ENCODE results near the gene NUP210L.
A peak's percentile ranks its signal among the peaks of the same experiment; 100 is the strongest.
"Not testable (repeated sequence)": the region's sequence is repeated elsewhere in the genome, so short reads cannot be mapped to it uniquely, and the experiment has no call there.

The NUP210L gene

DNA sequence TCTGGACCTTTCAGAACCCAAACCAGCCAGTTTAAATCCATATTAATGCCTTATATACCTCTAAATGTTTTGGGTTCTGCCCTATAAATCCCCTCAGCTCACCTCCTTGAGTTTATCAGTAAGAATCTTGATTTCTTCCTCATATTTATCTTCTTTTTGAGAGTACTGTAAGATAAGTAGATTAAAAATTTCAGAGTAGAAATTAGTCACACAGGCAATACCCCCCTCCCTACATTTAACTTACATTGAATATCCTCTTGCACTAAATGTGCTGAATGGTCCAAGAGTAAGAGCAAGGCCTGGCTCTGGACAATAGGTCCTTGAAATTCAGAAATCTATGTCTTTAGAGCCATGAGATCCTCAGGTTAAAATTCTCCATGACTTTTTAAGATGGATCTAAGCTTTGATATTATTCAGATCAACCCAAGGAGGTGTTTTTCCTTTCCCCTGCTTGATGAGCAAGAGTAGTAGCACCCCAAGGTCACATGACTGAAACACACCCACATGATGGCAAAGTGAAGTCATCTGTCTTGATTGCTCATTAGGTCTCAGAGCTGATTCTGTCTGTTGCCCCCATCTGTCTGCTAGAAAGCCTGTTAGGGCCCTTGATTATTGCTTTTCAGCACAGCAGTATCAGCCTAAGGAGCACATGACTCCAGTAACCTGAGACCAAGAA lies 15.8 kb upstream of the NUP210L start:
- DNase-seq (ENCODE audit: low spot score): no peak

DNA sequence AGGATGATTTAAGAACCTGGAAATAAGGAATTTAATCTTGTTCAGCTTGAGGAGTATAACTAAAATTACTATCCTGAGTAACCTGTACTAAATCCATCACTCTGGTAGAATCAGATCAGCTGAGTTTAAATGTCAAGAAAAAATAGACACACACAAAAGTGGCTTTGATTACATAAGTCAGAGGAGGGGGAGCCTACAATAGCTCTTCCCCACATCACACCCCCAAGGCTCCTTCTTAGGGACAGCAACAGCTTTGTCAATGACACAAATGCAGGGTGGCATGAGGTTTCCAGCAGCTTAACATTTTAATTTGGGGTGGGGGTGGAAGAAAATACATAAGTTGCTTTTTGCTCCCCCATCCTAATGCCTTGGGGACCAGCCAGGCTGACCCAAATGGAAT lies 12.6 kb upstream of the NUP210L start:
- no peak for DNase-seq (ENCODE audit: low spot score)

DNA sequence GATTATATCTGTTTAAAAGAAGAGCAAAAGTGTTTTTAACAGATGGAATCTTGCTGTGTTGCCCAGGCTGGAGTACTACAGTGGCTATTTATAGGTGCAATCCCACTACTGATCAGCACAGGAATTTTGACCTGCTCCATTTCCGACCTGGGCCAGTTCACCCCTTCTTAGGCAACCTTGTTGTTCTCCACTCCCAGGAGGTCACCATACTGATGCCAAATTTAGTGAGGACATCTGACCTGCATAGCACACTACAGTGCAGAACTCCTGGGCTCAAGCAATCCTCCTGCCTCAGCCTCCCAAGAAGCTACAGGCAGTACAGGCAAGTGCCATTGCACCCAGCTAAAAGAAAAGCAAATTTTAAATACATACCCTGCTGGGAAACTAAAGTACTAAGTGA lies 11.3 kb upstream of the NUP210L start:
- no peak for DNase-seq (ENCODE audit: low spot score)

DNA sequence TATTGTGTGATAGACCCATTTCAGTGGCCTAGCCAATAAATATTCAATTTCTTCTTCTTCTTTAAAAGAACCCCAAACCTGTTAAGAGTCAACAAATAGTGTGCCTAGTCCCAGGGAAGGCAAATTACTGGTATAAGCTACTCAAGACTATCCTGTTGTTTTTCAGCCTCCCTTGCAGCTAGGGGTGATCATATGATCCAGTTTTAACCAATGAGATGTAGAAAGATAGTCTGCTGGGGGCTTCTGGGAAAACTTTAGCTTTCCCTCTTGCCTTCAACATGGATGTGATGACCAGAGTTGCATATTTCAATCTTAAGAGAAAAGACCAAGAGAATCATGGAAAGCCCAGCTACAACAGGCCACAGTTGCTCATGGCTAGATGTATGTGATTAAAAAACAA lies 4.7 kb upstream of the NUP210L start:
- DNase-seq (ENCODE audit: low spot score): no peak

DNA sequence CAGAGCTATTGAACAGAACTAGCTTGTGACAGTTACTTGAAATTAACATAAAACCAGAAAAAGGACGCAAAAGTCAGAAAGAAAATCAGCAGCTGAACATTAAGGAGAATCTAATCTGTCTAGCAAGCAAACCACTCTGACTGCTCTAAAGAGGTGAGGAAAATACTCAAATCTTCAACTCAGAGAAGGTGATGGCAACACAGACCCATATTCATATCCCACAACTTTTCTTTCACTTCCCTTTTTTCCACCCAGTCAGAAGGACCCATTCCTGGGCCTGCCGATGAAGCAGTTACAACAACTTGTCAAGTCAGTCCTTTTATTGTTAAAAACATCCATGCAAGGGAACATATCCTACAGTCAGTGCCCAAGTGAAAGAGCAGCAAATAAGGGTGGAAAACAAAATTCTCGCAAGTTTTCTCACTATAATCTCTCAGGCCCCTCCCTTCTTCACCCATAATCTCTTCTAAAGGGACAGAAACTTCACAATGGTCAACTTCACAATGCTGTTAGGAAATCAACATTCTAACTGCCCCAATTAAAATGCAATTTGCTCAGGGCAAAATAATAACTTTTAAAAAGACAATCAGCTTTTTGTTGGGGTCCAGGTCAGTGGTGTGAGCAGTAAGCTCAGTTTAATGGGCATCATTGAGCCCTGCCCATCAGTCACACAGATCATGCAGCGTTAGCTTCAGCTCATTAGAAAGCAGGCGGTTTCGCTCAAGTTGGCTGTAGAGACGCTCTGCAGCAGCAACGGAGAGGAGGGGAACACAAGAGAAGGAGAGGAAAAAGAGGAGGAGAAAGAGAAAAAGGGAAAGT lies 3.6 kb upstream of the NUP210L start:
- DNase-seq (ENCODE audit: low spot score): no peak

DNA sequence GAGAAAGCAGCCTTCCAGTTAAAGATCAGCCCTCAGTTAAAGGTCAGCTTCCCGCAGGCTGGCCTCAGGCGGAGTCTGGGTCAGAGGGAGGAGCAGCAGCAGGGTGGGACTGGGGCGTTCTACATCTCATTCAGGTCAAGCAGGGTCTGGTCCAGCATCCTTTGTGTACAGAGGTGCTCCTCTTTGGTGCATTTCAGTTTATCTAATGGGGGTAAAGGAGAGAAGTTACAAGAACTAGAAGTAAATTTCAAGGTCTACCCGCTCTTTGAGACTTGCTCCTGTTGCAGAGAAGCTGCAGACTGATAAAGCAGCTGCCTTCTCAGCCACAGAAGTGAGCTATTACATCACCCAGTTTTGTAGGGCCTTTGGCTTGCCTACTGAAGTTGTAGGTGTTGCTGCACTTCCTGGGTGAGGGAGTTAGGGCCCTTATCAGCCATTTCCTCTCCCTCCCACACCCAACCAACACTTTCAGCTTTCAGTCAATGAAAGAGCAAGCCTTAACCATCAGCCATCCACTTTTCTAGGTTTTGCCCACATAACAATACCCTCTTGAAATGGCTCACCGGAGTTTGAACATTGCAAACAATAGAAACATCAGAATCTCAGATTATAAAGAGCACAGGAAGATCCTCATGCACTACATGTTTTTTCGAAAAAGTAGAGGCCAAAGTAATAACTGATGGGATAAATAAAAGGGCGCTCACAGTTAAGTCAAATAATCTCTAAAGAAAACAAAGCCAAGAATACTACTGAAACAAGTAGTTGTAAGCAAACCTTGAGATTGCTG lies 2.8 kb upstream of the NUP210L start:
- DNase-seq (ENCODE audit: low spot score): no peak

DNA sequence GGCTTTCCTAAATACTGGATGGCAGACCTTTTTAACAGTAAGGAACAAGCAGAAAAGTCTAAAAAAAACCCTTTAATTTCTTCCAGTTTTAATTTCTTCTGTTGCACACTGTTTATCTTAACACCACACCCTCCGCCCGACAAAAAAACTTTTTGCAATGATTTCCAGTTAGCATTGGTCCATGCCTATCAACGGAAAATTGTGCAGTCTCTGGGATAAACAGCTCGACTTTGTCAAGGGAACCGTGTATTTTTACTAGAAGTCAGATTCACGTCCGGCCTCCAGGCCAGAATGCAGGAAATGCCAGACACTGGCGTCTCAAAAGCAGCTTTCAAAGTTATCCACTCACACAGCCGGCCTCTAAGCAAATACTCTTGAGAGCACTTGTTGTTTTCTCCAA lies 378 bp upstream of the NUP210L start:
- peak; percentile 49 for DNase-seq (ENCODE audit: low spot score)

DNA sequence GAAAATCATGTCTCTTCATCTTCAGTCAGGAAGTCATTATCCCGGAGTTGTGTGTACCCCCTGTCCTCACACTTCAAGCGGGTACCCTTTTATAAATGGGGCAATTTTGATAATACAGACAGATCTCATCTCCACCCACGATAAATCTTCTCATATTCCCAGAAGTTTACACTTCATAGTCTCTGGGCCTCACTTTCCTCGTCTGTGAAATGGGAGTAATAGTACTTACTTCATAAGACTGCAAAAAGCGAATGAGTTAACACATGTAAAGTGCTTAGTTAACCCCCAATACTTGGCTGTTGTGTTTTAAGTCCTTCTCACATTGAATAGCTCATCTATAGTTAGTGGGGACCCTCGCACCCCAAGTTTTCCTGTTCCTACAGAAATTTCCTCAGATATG lies 820 bp downstream of the NUP210L start:
- DNase-seq (ENCODE audit: low spot score): no peak

DNA sequence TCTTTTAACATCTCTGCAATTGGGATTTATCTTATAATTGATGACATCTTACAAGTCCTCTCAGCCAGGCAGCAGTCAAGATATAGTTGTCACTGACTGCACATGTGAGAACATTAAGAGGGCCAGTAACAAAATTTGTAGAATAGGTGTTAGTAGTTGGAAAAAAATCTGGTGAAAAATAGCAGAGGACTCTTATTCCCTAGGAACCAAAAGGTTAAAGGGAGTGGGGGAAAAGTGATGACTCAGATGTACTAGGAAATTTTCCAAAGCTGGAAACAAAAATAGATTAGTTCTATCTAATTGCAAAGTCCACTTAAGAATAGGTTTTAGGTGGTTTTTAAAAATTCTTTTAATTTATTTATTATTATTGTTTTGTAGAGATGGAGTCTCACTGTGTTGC lies 3.6 kb downstream of the NUP210L start:
- DNase-seq (ENCODE audit: low spot score): no peak

DNA sequence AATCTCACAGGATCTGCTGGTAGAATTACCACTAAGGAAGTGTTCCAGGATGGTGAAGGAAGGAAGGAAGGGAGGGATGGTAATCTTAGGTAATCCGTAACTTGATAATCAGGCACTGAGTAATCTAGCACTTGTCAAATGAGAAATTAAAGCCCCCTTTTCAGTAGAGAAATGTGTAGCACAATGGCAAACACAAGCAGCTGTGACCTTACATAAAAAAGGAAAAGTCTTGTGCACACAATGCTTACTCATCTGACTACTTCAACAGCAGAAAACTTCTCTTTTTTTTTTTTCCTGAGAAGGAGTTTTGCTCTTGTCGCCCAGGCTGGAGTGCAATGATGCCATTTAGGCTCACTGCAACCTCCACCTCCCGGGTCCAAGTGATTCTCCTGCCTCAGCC lies 6.1 kb downstream of the NUP210L start:
- DNase-seq (ENCODE audit: low spot score): no peak

DNA sequence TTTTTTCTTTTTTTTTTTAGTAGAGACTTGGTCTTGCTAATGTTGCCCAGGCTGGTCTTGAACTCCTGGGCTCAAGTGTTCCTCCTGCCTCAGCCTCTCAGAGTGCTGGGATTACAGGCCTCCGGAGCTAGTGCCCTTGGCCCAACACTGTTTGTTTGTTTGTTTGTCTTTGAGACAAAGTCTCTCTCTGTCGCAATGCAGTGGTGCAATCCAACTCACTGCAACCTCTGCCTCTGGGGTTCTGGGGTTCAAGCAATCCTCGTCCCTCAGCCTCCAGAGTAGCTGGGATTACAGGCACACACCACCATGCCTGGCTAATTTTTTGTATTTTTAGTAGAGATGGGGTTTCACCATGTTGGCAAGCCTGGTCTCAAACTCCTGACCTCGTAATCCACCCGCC lies 7.4 kb downstream of the NUP210L start:
- not testable (repeated sequence) for DNase-seq (ENCODE audit: low spot score)

DNA sequence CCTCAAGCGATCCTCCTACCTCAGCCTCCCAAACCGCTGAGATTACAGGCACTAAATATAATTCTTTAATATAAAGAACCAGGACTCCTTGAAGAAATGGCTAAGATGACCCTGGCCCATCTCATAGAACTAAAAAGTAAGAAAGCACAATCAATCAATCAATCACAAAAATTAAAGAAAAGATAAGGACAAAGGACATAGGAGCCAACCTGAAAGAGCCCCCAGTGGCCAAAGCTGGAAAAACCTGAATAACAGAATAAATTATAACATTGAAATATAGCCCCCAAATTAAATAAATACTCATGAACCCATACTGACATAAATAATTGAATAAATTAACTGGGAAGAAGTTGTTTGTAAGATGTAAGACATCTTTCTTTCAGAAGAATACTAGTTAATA lies 8.9 kb downstream of the NUP210L start:
- no peak for DNase-seq (ENCODE audit: low spot score)

DNA sequence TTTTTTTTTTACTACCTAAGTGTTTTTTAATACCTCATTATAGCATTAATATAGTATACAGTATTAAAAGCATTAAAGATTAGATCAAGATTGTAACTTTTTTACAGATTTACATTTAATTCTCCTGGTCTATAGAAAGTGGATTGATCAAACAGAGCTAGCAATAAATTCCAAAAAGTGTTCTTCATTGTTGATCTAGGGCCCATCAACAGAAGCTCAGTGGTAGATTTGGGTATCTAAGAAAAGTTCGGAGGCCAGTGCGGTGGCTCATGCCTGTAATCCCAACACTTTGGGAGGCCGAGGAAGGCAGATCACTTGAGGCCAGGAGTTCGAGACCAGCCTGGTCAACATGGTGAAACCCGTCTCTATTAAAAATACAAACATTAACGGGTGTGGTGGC lies 12.5 kb downstream of the NUP210L start:
- DNase-seq (ENCODE audit: low spot score): no peak

DNA sequence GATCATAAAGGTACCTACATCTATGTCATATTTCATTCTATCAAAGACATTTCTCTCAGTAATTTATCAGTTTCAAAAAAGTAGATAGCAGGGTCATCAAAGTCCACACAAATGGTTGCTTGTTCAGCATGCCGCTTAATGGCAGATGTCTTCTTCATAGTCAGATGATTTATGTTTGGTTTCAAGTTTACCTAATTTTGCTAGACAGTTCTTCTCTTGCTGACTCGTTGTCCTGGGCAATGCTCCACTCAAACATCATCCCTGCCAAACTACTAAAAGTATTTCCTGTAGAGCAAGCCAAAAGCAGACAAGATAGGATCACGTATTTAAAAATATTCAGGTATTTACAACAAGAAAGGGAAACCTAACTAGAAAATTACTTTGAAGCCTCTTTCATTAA lies 13.6 kb downstream of the NUP210L start:
- DNase-seq (ENCODE audit: low spot score): no peak

DNA sequence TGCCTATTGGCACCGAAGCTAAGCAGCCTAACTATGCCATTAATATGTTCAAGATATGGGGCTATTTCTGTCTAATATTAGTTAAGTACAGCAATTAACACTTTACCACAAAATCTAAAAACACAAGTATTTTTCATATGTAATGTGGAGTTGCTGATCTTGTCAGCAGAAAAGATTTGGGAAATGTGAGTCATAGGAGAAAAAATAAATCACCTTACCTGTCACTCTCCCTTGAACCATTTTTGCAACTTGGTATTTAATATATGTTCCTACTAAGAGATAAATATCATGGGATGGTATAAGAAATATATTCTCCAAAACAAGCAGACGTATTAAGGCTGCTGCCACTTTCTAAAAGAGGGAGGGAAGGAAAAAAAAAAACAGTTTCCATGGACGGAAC lies 17.0 kb downstream of the NUP210L start:
- no peak for DNase-seq (ENCODE audit: low spot score)

DNA sequence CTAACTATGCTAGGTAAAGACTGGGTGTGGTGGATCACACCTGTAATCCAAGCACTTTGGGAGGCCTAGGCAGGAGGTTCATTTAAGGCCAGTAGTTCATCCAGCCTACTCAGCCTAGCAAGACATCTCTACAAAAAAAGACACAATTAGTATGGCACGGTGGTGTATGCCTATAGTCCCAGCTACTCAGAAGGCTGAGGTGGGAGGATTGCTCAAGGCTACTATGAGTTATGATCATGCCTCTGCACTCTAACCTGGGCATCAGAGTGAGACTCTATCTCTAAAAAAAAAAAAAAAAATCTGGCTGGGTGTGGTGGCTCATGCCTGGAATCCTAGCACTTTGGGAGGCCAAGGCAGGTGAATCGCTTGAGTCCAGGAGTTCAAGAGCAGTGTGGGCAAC lies 21.6 kb downstream of the NUP210L start:
- DNase-seq (ENCODE audit: low spot score): no peak

DNA sequence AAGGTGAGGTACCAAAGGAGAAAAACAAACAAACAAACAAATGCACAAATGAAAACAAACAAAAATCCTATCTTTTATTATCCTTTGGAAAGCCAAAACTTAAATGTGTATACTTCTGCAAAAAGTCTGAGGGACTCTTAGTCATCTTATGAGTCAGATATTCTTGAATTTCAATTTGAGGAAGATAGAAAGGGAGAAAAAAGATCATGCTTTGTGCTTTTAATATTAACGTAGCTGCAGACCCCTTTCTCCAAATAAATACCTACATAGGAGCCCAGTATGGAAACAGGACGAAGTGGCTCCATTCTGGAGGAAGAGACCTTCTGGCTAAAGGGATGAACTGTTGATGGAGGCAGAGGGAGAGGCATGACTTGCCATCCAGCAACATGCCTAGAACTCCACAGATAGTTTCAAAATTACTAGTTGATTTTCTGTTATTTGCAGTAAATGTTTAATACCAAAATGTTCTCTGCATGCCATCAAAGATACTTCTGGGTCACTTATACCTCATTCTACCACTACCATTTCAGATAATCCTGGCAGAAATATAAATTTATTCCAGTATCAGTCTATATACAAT lies 25.4 kb downstream of the NUP210L start:
- DNase-seq (ENCODE audit: low spot score): peak; percentile 23

DNA sequence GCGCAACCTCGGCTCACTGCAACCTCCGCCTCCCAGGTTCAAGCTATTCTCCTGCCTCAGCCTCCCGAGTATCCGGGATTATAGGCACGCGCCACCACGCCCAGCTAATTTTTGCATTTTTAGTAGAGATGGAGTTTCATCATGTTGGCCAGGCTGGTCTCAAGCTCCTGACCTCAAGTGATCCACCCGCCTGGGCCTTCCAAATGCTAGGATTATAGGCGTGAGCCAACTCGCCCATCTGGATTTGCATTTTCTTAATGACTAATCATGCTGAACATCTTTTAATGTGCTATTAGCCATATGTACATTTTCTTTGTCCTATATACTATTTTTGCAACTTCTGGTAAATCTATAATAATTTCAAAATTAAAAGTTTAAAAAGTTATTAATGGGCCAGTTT lies 31.7 kb downstream of the NUP210L start:
- not testable (repeated sequence) for DNase-seq (ENCODE audit: low spot score)

DNA sequence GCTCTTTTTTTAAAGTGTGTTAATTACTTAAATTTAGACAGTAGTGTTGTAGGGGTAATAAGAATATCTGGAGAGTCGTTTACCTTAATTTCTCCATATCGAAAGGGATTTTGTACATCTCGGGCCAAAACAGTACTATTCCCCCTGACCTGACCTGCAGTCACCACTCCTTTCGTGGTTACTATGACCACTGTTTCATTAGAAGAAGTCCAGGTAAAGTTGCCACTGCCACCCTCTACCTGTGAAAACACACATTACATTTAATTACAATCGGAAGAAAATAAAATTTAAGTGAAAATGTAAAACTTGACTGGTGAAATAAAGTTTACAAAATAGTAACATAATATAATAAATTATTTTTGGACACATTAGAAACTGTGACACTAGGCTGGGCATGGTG lies 37.2 kb downstream of the NUP210L start:
- no peak for DNase-seq (ENCODE audit: low spot score)

DNA sequence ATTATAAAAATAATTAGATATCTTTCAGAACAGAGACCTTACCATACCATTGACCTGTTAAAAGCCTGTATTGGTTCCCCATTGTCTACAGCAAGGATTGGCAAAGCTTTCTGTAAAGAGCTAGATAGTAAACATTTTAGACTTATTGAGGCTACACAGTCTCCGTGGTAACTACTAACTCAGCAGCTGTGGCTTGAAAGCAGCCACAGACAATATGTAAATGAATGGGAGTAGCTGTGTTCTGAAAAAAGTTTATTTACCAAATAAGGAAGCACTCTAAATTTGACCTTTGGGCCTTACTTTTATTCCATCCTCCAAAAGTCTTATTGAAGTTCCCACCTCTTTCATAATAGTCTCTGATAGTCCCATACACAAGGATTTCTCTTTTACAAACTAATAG lies 39.7 kb downstream of the NUP210L start:
- no peak for DNase-seq (ENCODE audit: low spot score)

DNA sequence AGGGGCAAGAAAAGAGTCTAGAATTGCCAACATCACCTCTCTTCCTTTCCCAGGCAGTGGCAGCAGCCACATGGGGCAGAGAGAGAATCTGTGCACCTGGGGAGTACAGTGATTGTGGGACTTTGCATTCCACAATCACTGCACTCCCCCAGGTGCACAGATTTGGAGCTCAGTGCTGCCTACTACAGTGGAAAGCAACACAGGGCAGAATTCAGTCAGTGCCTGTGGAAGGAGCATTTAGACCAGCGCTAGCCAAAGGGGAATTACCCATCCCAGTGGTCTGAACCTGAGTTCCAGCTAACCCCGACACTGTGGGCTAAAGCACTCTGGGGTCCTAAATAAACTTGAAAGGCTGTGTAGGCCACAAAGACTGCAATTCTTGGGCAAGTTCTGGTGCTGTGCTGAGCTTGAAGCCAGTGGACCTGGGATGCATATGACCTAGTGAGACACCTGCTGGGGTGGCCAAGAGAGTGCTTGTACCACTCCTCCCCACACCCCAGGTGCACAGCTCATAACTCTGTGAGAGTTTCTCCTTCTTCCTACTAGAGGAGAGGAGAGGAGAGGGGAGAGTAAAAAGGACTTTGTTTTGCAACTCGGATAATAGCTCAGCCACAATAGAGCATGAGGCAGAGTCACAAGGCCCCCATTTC lies 50.3 kb downstream of the NUP210L start:
- DNase-seq (ENCODE audit: low spot score): no peak

DNA sequence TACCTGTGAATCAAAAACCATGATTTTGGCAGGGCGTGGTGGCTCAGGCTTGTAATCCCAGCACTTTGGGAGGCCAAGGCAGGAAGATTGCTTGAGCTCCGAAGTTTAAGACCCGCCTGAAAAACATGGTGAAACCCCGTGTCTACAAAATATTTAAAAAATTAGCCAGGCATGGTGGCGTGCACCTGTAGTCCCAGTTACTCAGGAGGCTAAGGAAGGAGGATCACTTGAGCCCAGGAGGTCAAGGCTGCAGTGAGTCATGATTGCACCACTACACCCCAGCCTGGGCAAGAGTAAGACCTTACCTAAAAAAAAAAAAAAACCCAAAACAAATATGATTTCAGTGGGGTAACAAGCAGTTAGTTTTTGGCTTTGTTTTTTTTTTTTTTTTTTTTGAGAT lies 54.7 kb downstream of the NUP210L start:
- not testable (repeated sequence) for DNase-seq (ENCODE audit: low spot score)

Data from AG08396 (cell line).